GM12878 (cell line): ENCODE results near the gene CKAP2. TPM values are rescaled to one million over a fixed set of nuclear protein-coding genes. Genes with fewer than 3 reads are reported as not detected.

Experiments used
- BMI1 ChIP-seq: fragments of 450-650 bp; IDR thresholded peaks from 2 replicates; pipeline ENCODE4 v1.6.1; 2016; ENCODE audit warnings: mild to moderate bottlenecking, moderate library complexity, borderline replicate concordance
- CHD1 ChIP-seq: IDR thresholded peaks from 2 replicates; pipeline ENCODE4 v1.6.1; 2012; ENCODE audit warnings: low read depth, low read length, improper control_type of control experiment
- CREM ChIP-seq: IDR thresholded peaks from 2 replicates; pipeline ENCODE4 v1.6.1; 2014; ENCODE audit warnings: antibody characterized with exemption, low read depth
- DPF2 ChIP-seq: fragments of 450-650 bp; IDR thresholded peaks from 2 replicates; pipeline ENCODE4 v1.6.1; 2017; ENCODE audit warnings: mild to moderate bottlenecking
- GABPA ChIP-seq: IDR thresholded peaks from 2 replicates; pipeline ENCODE4 v1.6.1; 2014; ENCODE audit warnings: antibody characterized with exemption, low read depth, mild to moderate bottlenecking, inconsistent platforms
- JUNB ChIP-seq: IDR thresholded peaks from 2 replicates; pipeline ENCODE4 v1.6.1; 2016; ENCODE audit warnings: antibody characterized with exemption, mild to moderate bottlenecking
- NFXL1 ChIP-seq: fragments of 450-650 bp; IDR thresholded peaks from 2 replicates; pipeline ENCODE4 v1.6.1; 2017; ENCODE audit warnings: antibody characterized with exemption, mild to moderate bottlenecking, borderline replicate concordance
- RCOR1 ChIP-seq: conservative IDR thresholded peaks from 2 replicates; pipeline ENCODE4 v1.6.1; 2012; ENCODE audit warnings: low read depth, low read length, improper control_type of control experiment
- REST ChIP-seq: IDR thresholded peaks from 2 replicates; pipeline ENCODE4 v1.6.1; 2012; ENCODE audit warnings: mild to moderate bottlenecking, low read depth, low read length
- SREBF1 ChIP-seq: IDR thresholded peaks from 2 replicates; pipeline ENCODE4 v1.6.1; 2012; ENCODE audit warnings: mild to moderate bottlenecking, low read length
- TCF7 ChIP-seq: IDR thresholded peaks from 2 replicates; pipeline ENCODE4 v1.6.1; 2014; ENCODE audit warnings: antibody characterized with exemption, borderline replicate concordance
- polyA plus RNA-seq, 11 experiments: library from polyadenylated mRNA; depleted of rRNA in 4 of 11; unstranded in 6 of 11; stranded (reverse) in 5 of 11; fragments of >200 nt; fragmentation: Nextera tagmentation in 4 of 11; fragmentation: Illumina TruSeq in 1 of 11; extraction: Ambion mirVana in 4 of 11; extraction: Trizol in 1 of 11; gene quantifications; 1 replicate in 1 of 11; 2 replicates in 10 of 11; pipeline versions ENCODE4 v1.2.1 to v1.2.3, GENCODE V29; 2011 to 2016; ENCODE audit warnings: inconsistent platforms in 2 of 11, missing spikeins in 2 of 11, low read depth in 1 of 11
- total RNA-seq, 4 experiments: library from RNA; depleted of rRNA in 3 of 4; stranded (reverse); fragments of >200 nt in 3 of 4; fragmentation: Illumina TruSeq in 1 of 4; extraction: Trizol in 1 of 4; gene quantifications; 2 replicates each; pipeline versions ENCODE4 v1.2.1 to v1.2.3, GENCODE V29; 2013 to 2021
- TF ChIP-seq, protein P1 (sequence below): fragments of 450-650 bp; IDR thresholded peaks from 2 replicates; pipeline ENCODE4 v1.6.1; 2017; ENCODE audit warnings: low read depth, mild to moderate bottlenecking, moderate library complexity

The CKAP2 gene
- total and polyA plus RNA-seq, 10 of the 15 experiments (the other 5 are each of a cell fraction or from before 2014, with no cell fraction given) = 20.9 to 62.3 (median 37.5) TPM

DNA sequence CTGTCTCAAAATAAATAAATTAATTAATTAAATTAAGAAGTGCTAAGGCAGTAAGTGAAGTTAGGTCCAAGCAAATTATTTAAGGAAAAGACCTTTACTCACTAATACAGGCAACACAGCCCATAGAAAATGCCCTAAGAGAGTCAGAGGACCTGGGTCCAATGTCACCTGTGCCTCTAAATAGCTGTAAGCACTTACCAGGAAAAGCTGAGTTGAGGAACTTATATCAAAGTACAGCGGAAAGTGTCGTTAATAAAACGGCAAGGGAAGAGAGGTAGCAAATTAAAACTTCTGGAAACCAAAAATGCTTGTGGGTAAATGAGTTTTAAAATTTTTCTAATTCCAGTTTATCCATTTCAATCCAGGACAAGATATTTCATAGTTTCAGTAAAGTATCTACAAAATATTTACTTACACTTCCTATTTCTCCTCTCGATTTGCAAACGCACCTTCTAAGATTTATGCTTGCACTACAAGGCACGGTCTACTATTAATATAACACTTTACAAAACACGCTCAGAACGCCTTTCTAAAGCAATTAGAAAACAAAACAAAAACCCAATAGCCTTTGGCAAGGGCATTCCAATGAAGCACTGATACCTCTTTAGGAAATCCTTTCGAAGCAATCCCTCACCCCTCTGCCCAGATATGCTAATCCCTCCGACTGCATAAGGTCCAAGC is 5.8 kb upstream of the CKAP2 start (continued):
- TF ChIP-seq REST (no peak), CREM (no peak), BMI1 (no peak), NFXL1 (no peak), TCF7 (no peak), RCOR1 (0 out of 2 replicates have a peak, but pooled peaks have one; percentile 27), SREBF1 (no peak), DPF2 (no peak), JUNB (no peak), GABPA (0 out of 2 replicates have a peak, but pooled peaks have one; percentile 7), CHD1 (no peak)
- TF ChIP-seq, protein P1, sequence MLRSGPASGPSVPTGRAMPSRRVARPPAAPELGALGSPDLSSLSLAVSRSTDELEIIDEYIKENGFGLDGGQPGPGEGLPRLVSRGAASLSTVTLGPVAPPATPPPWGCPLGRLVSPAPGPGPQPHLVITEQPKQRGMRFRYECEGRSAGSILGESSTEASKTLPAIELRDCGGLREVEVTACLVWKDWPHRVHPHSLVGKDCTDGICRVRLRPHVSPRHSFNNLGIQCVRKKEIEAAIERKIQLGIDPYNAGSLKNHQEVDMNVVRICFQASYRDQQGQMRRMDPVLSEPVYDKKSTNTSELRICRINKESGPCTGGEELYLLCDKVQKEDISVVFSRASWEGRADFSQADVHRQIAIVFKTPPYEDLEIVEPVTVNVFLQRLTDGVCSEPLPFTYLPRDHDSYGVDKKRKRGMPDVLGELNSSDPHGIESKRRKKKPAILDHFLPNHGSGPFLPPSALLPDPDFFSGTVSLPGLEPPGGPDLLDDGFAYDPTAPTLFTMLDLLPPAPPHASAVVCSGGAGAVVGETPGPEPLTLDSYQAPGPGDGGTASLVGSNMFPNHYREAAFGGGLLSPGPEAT = 0 out of 2 replicates have a peak, but pooled peaks have one; percentile 12
